EH (cell line): Measurements from ENCODE around the gene EXOC3L4.
A peak's percentile ranks its signal among the peaks of the same experiment; 100 is the strongest.

Experiments
- DNase-seq: peaks from one replicate; pipeline ENCODE4 v3.0.0-alpha.2; 2015; ENCODE audit warnings: low read depth

EXOC3L4 gene

GRCh38 chr14:103070971-103071542 lies 23.5 kb upstream of the EXOC3L4 start:
- no peak for DNase-seq

GRCh38 chr14:103071544-103072251 lies 22.8 kb upstream of the EXOC3L4 start:
- no peak for DNase-seq

GRCh38 chr14:103072595-103073366 lies 21.7 kb upstream of the EXOC3L4 start:
- DNase-seq, result no peak

GRCh38 chr14:103073367-103073875 lies 21.1 kb upstream of the EXOC3L4 start:
- DNase-seq, result no peak

GRCh38 chr14:103073876-103074728 lies 20.4 kb upstream of the EXOC3L4 start:
- no peak for DNase-seq

GRCh38 chr14:103074729-103075367 lies 19.7 kb upstream of the EXOC3L4 start:
- no peak for DNase-seq

GRCh38 chr14:103078420-103078749 lies 16.1 kb upstream of the EXOC3L4 start:
- peak; percentile 79 for DNase-seq

- DNase-seq, result no peak
These were observed 15.5 kb upstream of the EXOC3L4 start for GRCh38 chr14:103078860-103079587.

GRCh38 chr14:103081951-103082350 lies 12.6 kb upstream of the EXOC3L4 start:
- DNase-seq, result no peak

- no peak for DNase-seq
These were observed 10.3 kb upstream of the EXOC3L4 start, which contains the start of gene LBHD2 for GRCh38 chr14:103084021-103084919. LBHD2 (plus strand) TSS chr14:103084210; CDS start chr14:103086013, 1,803 bp downstream.

GRCh38 chr14:103085106-103086091 lies 9.1 kb upstream of the EXOC3L4 start:
- DNase-seq, result no peak

GRCh38 chr14:103086771-103087342 lies 7.7 kb upstream of the EXOC3L4 start:
- no peak for DNase-seq

GRCh38 chr14:103087343-103087835 lies 7.1 kb upstream of the EXOC3L4 start:
- no peak for DNase-seq

- no peak for DNase-seq
These were observed 5.6 kb upstream of the EXOC3L4 start for GRCh38 chr14:103088921-103089320.

GRCh38 chr14:103089386-103090335 lies 4.9 kb upstream of the EXOC3L4 start:
- DNase-seq, result no peak

- DNase-seq, result no peak
These were observed 4.0 kb upstream of the EXOC3L4 start for GRCh38 chr14:103090481-103091020.
